GM21447 (cell line): ENCODE data around the gene WDFY3.
"Not testable (repeated sequence)": the region's sequence is repeated elsewhere in the genome, so short reads cannot be mapped to it uniquely, and the experiment has no call there.

ENCODE experiments used
- ATAC-seq: cut with Tn5 transposase; IDR thresholded peaks from one replicate; pipeline ENCODE4 v1.9.1; 2021; ENCODE audit not compliant: unreplicated experiment

Gene WDFY3

GRCh38 chr4:84722720-84723119 is 243.8 kb downstream of the WDFY3 start:
- ATAC-seq = no peak

- ATAC-seq = no peak
Observed at GRCh38 chr4:84719115-84719514, 247.4 kb downstream of the WDFY3 start.

GRCh38 chr4:84718699-84719098 is 247.8 kb downstream of the WDFY3 start:
- ATAC-seq = no peak

GRCh38 chr4:84710548-84710947 is 255.9 kb downstream of the WDFY3 start:
- ATAC-seq = no peak

GRCh38 chr4:84708406-84709135 is 257.9 kb downstream of the WDFY3 start:
- no peak for ATAC-seq

GRCh38 chr4:84706286-84706685 is 260.2 kb downstream of the WDFY3 start:
- no peak for ATAC-seq

- no peak for ATAC-seq
Observed at GRCh38 chr4:84699001-84699671, 267.4 kb downstream of the WDFY3 start.

- ATAC-seq = no peak
Observed at GRCh38 chr4:84697615-84698201, 268.8 kb downstream of the WDFY3 start.

- ATAC-seq = no peak
Observed at GRCh38 chr4:84697159-84697558, 269.3 kb downstream of the WDFY3 start.

GRCh38 chr4:84691800-84692199 is 274.7 kb downstream of the WDFY3 start:
- ATAC-seq = no peak

- no peak for ATAC-seq
Observed at GRCh38 chr4:84691170-84691691, 275.3 kb downstream of the WDFY3 start.

- no peak for ATAC-seq
Observed at GRCh38 chr4:84690481-84690880, 276.0 kb downstream of the WDFY3 start.

GRCh38 chr4:84689197-84689596 is 277.3 kb downstream of the WDFY3 start:
- no peak for ATAC-seq

GRCh38 chr4:84688605-84689004 is 277.9 kb downstream of the WDFY3 start:
- ATAC-seq = no peak

- no peak for ATAC-seq
Observed at GRCh38 chr4:84685105-84685504, 281.4 kb downstream of the WDFY3 start.

- no peak for ATAC-seq
Observed at GRCh38 chr4:84684361-84684760, 282.1 kb downstream of the WDFY3 start.

GRCh38 chr4:84683064-84683850 is 283.2 kb downstream of the WDFY3 start:
- ATAC-seq = no peak

- not testable (repeated sequence) for ATAC-seq
Observed at GRCh38 chr4:84682661-84683060, 283.8 kb downstream of the WDFY3 start.

GRCh38 chr4:84681486-84682274 is 284.8 kb downstream of the WDFY3 start:
- ATAC-seq = no peak

- no peak for ATAC-seq
Observed at GRCh38 chr4:84680956-84681355, 285.5 kb downstream of the WDFY3 start.
